Measurements from ENCODE around the gene CYP2A13. TPM values are rescaled to one million over a fixed set of nuclear protein-coding genes. Genes with fewer than 3 reads are reported as not detected.
"Not testable (repeated sequence)": the region's sequence is repeated elsewhere in the genome, so short reads cannot be mapped to it uniquely, and the experiment has no call there.

CYP2A13 gene, protein sequence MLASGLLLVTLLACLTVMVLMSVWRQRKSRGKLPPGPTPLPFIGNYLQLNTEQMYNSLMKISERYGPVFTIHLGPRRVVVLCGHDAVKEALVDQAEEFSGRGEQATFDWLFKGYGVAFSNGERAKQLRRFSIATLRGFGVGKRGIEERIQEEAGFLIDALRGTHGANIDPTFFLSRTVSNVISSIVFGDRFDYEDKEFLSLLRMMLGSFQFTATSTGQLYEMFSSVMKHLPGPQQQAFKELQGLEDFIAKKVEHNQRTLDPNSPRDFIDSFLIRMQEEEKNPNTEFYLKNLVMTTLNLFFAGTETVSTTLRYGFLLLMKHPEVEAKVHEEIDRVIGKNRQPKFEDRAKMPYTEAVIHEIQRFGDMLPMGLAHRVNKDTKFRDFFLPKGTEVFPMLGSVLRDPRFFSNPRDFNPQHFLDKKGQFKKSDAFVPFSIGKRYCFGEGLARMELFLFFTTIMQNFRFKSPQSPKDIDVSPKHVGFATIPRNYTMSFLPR
- total RNA-seq: not detected

DNA sequence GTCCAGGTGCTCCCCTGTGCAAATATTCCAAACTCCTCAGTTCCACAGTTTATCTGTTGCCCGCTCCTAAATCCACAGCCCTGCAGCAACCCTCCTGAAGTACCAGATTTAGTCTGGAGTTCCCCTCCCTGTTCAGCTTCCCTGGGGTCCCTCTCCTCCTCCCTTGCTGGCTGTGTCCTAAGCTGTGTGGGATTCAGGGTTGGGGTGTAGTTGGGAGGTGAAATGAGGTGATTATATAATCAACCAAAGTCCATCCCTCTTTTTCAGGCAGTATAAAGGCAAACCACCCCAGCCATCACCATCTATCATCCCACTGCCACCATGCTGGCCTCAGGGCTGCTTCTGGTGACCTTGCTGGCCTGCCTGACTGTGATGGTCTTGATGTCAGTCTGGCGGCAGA, at the start of gene CYP2A13:
Gene CYP2A13 (plus strand): TSS at position 301 of the 400 bp plus-strand sequence. CDS start 21 bp downstream, at position 322.
- peaks cover 5 to 11% (median 11%) of the 10 kb centered on the region in 3 donors for H3K27me3 ChIP-seq
- in situ Hi-C loops (cut with MboI; ENCODE audit: low sequenced_read_pairs in 4 of 4): no loop called here
- no peak for ATAC-seq

DNA sequence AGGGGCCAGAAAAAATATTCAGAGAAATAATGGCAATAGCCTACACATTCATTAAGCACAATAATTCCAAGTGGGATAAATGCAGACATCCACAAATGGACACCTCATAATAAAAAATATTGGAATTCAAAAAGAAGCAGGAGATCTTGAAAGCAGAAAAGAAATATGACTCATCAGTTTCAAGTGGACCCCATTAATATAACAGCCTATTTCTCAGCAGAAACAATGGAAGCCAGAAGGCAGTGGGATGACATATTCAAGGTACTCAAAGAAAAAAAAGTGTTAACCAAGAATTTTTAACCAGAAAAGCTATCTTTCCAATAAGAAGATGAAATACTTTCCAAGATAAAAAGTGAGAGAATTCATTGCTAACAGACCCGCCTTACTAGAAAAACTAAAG, 48.4 kb upstream of the CYP2A13 start:
- intact Hi-C loops (cut with DNase I; ENCODE audit: low total_unique reads): no loop called here
- Histone ChIP-seq H3K9me3 (no peaks in the 10 kb centered on the region), H3K36me3 (no peaks in the 10 kb centered on the region), H3K27ac (no peak overlapping the region), H3K4me3 (no peak overlapping the region), H3K4me1 (no peaks in the 10 kb centered on the region), H3K27me3 (no peaks in the 10 kb centered on the region)
- DNase-seq (no peak), ATAC-seq (no peak)
- TF ChIP-seq POLR2A (IDR thresholded peaks at IDR 0.05): no peak
- TF ChIP-seq, protein P1, sequence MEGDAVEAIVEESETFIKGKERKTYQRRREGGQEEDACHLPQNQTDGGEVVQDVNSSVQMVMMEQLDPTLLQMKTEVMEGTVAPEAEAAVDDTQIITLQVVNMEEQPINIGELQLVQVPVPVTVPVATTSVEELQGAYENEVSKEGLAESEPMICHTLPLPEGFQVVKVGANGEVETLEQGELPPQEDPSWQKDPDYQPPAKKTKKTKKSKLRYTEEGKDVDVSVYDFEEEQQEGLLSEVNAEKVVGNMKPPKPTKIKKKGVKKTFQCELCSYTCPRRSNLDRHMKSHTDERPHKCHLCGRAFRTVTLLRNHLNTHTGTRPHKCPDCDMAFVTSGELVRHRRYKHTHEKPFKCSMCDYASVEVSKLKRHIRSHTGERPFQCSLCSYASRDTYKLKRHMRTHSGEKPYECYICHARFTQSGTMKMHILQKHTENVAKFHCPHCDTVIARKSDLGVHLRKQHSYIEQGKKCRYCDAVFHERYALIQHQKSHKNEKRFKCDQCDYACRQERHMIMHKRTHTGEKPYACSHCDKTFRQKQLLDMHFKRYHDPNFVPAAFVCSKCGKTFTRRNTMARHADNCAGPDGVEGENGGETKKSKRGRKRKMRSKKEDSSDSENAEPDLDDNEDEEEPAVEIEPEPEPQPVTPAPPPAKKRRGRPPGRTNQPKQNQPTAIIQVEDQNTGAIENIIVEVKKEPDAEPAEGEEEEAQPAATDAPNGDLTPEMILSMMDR (IDR thresholded peaks at IDR 0.05 in 4 of 5, conservative IDR thresholded peaks at IDR 0.05 in 1 of 5): no peak
- in situ Hi-C loops (cut with MboI; ENCODE audit: low sequenced_read_pairs in 4 of 4): no loop called here

More for the DNA sequence above, at the start of gene CYP2A13:
- no peaks in the 10 kb centered on the region for H3K36me3 ChIP-seq
- intact Hi-C loops (cut with DNase I; ENCODE audit: low total_unique reads): no loop called here
- no peak for DNase-seq
- H3K27ac ChIP-seq: no peak within 1 kb of the TSS
- no peak within 1 kb of the TSS for H3K4me3 ChIP-seq
- TF ChIP-seq POLR2A (IDR thresholded peaks at IDR 0.05): no peak
- TF ChIP-seq, protein P1 (IDR thresholded peaks at IDR 0.05 in 4 of 5, conservative IDR thresholded peaks at IDR 0.05 in 1 of 5): no peak
- no peaks in the 10 kb centered on the region for H3K9me3 ChIP-seq
- no peaks in the 10 kb centered on the region for H3K4me1 ChIP-seq

DNA sequence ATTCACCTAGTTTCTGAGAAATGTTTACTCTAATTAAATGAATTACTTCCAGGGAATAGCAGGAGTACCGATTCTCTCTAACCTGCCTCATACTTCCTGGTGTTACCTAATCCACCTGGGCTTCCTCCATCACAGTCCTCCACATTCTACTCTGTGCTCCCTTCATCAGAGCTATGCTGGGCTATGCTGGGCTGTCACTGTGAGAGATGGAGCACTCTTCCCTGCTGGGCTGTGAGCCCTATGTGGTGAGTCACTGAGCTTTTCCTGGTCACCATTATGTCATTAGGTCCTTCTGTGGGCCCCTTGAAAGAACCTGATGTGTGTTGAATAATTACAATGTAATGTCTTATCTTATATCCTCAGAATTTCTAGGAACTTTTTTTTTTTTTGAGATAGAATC, 43.2 kb upstream of the CYP2A13 start:
- ATAC-seq; H3K4me1 ChIP-seq; H3K27ac ChIP-seq; H3K27me3 ChIP-seq; DNase-seq; H3K4me3 ChIP-seq; intact Hi-C loops (cut with DNase I; ENCODE audit: low total_unique reads); in situ Hi-C loops (cut with MboI; ENCODE audit: low sequenced_read_pairs in 4 of 4); H3K9me3 ChIP-seq; H3K36me3 ChIP-seq: not testable (repeated sequence)

DNA sequence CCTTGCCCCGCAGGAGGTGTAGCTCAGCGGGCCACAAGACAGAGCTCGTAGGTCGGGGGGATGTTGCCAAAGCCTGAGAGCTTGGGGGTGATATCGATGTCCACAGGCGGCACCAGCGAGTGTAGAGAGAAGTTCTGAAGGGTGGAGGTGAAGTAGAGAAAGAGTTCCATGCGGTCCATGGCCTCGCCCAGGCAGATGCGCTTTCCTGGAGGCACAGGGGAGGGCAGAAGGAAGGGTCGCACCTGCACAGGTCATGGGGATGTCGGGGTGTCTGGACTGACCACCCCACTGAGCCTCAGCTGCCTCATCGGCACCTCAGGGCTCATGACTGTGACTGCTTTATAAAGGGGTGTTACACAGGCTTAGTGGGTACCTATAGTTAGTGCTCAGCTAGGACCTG, 37.8 kb upstream of the CYP2A13 start:
- no peaks in the 10 kb centered on the region for H3K4me1 ChIP-seq
- ATAC-seq (no peak), DNase-seq (no peak)
- intact Hi-C loops (cut with DNase I; ENCODE audit: low total_unique reads) (no loop called here), in situ Hi-C loops (cut with MboI; ENCODE audit: low sequenced_read_pairs in 4 of 4) (no loop called here)
- no peak overlapping the region for H3K4me3 ChIP-seq
- no peaks in the 10 kb centered on the region for H3K9me3 ChIP-seq
- H3K36me3 ChIP-seq: no peaks in the 10 kb centered on the region
- H3K27ac ChIP-seq: no peak overlapping the region
- TF ChIP-seq, protein P1 (IDR thresholded peaks at IDR 0.05 in 4 of 5, conservative IDR thresholded peaks at IDR 0.05 in 1 of 5): no peak
- TF ChIP-seq POLR2A (IDR thresholded peaks at IDR 0.05): no peak
- H3K27me3 ChIP-seq: no peaks in the 10 kb centered on the region

DNA sequence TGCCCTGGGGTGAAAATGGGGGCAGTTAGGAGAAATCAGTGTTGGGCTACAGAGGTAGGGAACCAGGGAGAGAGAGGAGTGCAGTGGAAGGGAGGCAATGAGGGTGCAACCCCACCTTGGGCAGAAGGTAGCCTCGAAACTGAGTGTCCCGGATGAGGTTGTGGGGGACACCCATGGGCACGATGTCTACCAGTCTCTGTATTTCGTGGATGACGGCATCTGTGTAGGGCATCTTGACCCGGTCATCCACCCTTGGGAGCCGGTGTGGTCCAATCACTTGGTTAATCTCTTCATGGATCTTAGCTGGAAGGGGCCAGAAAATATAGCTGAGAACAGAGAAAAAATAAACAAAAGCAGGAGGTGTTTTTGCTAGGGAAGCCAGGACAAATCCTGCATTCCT, 36.1 kb upstream of the CYP2A13 start:
- not testable (repeated sequence) for H3K27me3 ChIP-seq

DNA sequence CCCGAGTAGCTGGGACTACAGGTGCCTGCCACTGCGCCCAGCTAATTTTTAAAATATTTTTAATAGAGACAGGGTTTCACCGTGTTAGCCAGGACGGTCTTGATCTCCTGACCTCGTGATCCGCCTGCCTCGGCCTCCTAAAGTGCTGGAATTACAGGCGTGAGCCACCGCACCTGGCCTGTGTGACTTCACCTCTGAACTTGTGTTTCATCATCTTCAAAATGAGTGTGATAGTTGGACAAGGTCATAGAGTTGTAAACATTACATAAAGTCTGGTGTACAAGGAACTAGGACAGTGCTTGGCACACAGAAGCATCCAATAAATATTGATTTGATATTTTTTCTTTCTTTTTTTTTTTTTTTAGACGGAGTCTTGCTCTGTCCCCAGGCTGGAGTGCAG, 34.9 kb upstream of the CYP2A13 start:
- ATAC-seq; intact Hi-C loops (cut with DNase I; ENCODE audit: low total_unique reads); H3K27ac ChIP-seq; DNase-seq; H3K4me1 ChIP-seq; H3K4me3 ChIP-seq; H3K9me3 ChIP-seq; H3K36me3 ChIP-seq; in situ Hi-C loops (cut with MboI; ENCODE audit: low sequenced_read_pairs in 4 of 4); H3K27me3 ChIP-seq: not testable (repeated sequence)

More for the DNA sequence above, 36.1 kb upstream of the CYP2A13 start:
- H3K27ac ChIP-seq; intact Hi-C loops (cut with DNase I; ENCODE audit: low total_unique reads); H3K4me3 ChIP-seq; DNase-seq; H3K4me1 ChIP-seq; ATAC-seq; H3K9me3 ChIP-seq; in situ Hi-C loops (cut with MboI; ENCODE audit: low sequenced_read_pairs in 4 of 4); H3K36me3 ChIP-seq: not testable (repeated sequence)
